GM21529 (cell line): Measurements from ENCODE around the gene RPL13.
"Not testable (repeated sequence)": the region's sequence is repeated elsewhere in the genome, so short reads cannot be mapped to it uniquely, and the experiment has no call there.

ENCODE experiments used
- ATAC-seq: cut with Tn5 transposase; IDR thresholded peaks from one replicate; pipeline ENCODE4 v1.9.1; 2021; ENCODE audit not compliant: unreplicated experiment

RPL13 gene

GRCh38 chr16:89561884-89562599 is 1.6 kb downstream of the RPL13 start:
- no peak for ATAC-seq

GRCh38 chr16:89562939-89563338 is 2.5 kb downstream of the RPL13 start:
- ATAC-seq: no peak

DNA sequence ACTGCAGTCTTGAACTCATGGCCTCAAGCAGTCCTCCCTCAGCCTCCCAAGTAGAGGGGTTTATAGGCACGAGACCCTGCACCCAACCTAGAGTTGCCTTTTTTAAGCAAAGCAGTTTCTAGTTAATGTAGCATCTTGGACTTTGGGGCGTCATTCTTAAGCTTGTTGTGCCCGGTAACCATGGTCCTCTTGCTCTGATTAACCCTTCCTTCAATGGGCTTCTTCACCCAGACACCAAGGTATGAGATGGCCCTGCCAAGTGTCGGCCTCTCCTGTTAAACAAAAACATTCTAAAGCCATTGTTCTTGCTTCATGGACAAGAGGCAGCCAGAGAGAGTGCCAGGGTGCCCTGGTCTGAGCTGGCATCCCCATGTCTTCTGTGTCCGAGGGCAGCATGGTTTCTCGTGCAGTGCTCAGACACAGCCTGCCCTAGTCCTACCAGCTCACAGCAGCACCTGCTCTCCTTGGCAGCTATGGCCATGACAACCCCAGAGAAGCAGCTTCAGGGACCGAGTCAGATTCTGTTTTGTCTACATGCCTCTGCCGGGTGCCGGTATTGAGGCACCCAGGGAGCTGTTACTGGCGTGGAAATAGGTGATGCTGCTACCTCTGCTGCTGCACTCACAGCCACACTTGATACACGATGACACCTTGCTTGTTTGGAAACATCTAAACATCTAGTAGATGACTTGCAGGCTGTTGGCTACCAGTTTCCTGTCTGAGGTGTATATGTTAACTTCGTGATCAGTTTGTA is 3.3 kb downstream of the RPL13 start:
- ATAC-seq: no peak

DNA sequence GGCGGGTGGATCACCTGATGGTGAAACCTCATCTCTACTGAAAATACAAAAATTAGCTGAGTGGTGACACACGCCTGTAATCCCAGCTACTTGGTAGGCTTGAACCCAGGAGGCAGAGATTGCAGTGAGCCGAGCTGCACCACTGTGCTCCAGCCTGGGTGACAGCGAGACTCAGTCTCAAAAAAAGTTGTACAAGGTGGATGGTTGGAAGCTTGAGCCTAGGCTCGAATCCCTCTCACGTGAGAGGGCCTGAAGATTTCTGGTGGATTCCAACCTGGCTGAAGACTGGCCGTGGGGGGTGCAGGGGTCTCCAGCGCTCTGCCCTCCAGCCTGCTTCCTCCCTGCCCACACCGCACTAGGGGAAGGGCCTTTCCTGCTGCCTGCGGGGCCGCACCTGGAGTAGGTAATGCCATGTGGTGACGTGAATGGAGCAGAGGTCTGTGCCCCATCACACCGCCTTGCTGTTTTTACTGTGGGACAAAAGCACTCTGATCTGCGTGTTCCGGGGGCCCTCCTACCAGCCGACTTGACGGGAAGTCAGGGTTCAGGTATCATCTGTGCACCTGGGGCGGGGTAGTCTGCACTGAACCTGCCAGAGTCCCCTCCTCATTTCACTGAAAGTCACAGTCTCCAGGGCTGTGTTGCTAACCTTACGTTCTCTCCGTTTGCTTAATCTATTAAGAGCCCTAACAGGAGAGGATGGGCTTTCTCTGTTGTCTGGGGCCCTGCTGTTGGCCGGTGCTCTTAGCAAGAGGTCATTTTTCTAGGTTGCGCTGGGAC is 4.2 kb downstream of the RPL13 start:
- ATAC-seq: no peak

DNA sequence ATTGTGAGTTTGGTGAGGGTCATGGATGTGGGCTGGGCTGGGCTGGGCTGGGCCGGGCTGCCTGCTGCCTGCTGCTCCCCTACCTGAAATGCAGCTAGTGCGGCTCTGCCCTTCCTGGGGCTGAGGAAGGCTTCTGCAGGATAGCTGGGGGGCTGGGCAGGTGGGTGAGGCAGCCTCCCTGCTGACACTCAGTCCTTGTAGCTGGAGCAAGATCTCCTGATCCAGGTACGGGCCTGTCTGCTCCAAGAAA is 4.7 kb downstream of the RPL13 start:
- no peak for ATAC-seq

DNA sequence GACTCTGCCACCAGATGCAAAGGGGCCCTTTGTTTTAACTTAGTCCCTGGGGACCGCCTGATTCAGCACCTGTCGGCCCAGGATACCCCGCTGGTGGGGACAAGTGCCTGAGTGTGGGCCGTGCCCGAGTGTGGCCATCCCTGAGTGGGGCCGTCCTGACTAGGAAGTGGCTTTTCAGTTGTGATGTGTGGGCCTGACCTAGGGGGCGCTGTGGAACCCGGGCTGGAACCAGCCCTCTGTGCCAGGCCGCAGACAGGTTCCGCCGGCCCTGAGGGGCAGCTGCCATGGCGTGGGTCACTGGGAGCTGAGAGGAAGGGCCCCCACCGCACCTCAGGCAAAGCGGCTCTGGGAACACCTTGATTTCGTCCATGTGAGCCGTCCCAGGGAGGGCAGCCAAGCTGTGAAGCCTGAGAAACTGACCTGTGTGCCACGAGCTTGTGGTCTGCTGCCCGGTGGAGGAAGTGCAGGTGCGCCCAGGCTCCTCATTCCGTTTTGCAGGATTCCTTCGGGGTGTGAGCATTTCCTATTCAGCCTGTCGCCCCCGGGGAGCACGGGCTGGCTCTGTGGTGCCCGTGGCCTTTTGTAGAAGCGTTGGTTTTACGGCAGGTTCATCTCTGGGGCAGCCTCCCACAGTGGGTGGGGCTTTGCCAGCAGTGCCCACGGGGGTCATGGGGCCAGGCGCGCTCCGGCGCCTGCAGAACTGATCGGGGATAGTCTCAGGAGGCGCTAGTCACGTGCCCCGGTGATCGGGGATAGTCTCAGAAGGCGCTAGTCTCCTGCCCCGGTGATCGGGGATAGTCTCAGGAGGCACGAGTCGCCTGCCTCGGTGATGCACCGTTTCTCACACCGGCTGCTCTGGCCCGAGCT is 5.3 kb downstream of the RPL13 start:
- no peak for ATAC-seq

DNA sequence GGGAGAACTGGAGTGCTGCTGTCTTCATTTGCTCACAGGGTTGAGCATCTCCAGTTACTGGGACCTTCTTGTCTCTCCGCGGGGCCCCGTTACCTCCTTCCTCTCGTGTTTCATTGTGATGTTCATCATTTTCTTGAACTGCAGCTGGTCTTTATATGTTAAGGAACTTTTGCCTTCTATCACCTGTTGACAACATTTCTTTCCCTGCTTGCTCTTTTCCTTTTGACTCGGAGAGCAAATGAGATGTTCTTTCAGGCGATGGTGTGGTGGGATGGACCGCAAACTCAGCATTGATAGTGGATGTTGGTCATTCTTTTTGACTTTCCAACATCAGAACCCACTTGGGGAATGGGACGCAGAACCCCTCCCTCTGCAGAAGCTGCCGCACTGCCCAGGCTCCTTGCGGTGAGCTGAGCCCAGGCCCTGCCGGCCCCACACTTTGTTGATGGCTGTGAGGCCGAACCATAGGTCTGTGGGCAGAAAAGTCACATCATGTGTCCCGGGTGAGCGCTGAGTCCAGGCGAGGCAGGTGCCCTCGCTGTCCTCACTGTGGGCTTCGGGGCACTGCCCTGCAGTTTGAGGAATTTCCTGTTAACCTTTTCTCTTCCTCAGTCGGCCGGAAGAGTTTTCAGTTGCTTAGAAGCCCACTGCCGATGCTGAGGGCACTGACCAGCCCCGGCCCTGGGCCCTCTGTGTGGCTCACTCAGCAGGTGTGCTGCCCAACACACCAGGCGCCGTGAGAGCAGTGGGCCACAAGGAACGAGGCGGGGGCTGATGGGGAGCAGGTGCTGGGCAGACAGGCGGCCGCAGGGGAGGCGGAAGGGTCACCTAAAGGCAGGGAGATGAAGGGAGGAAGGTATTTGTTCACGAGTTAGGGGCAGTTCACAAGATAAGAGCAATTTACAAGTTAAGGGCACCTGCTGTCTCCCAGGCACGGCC is 7.4 kb downstream of the RPL13 start:
- no peak for ATAC-seq

- no peak for ATAC-seq
These were observed 9.2 kb downstream of the RPL13 start for GRCh38 chr16:89569506-89570341.

DNA sequence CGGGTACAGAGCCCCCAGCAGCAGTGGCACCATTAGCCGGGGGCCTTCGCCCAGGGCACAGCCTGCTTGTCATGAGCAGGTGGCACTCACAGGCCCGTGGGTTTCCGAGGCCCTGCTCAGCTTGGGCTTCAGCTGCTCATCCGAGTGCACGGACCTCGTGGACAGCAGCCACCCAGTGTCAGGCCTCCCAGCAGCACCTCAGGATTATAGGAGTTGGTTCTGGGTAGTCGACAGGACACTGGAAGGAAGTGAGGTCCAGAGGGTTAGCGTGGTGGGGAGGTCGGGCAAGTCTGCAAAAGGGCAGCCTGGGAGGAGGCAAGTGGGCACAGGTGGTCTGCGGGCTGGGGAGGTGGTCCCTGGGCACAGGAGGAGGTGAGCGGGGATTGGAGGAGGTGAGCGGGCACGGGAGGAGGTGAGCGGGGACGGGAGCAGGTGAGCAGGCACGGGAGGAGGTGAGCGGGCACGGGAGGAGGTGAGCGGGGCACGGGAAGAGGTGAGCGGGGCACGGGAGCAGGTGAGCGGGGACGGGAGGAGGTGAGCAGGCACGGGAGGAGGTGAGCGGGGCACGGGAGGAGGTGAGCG is 10.0 kb downstream of the RPL13 start:
- no peak for ATAC-seq

DNA sequence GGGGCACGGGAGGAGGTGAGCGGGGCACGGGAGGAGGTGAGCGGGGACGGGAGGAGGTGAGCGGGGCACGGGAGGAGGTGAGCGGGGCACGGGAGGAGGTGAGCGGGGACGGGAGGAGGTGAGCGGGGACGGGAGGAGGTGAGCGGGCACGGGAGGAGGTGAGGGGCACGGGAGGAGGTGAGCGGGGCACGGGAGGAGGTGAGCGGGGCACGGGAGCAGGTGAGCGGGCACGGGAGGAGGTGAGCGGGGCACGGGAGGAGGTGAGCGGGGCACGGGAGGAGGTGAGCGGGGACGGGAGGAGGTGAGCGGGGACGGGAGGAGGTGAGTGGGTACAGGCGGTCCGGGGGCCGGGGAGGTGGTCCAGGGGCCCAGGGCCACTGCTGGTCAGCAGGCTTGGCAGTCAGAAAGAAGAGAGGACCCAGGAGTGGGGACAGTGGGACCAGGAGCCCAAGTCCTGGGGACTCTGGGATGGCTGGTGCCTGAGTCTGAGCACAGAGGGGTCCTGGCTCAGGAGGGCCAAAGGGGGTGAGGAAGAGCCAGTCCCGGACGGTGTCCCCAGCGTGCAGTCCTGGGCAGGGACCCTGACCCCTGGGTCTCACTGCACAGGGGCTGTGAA is 10.6 kb downstream of the RPL13 start:
- ATAC-seq: not testable (repeated sequence)

GRCh38 chr16:89571636-89572035 is 11.2 kb downstream of the RPL13 start:
- no peak for ATAC-seq

GRCh38 chr16:89572073-89572484 is 11.6 kb downstream of the RPL13 start:
- no peak for ATAC-seq

DNA sequence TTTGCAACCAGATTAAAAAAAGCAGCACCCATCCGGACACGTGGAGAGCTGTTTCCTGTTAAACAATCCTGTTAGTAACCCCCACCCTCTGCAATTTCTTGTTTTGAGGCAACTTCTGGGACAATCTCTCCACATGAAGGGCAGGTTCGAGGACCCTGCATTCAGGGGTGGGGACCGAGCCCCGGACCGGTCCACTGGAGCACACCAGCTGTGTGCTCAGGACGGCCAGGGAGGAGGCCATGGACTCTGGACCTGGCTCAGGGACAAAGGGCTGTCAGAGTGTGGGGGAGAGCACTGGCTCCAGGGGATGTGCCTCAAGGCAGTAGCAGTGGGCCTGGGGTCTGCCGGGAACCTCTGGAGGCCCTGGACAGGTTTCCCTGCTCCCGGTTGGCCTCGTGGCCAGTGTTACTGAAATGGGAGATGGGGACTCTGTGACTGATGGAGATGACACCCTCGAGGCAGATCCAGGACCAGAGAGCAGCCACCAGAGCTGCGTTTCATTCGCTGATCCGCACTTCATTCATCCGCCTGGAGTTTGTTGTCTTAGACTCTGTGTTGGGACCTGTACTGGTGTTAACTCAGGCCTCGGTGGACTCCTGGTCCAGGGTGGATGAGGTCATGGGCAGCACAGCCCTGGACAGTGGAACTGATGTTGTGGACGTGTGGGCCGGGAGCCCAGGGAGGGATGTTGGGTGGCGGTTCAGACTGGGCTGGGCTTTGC is 12.2 kb downstream of the RPL13 start:
- no peak for ATAC-seq

- no peak for ATAC-seq
These were observed 13.6 kb downstream of the RPL13 start for GRCh38 chr16:89573826-89574680.

DNA sequence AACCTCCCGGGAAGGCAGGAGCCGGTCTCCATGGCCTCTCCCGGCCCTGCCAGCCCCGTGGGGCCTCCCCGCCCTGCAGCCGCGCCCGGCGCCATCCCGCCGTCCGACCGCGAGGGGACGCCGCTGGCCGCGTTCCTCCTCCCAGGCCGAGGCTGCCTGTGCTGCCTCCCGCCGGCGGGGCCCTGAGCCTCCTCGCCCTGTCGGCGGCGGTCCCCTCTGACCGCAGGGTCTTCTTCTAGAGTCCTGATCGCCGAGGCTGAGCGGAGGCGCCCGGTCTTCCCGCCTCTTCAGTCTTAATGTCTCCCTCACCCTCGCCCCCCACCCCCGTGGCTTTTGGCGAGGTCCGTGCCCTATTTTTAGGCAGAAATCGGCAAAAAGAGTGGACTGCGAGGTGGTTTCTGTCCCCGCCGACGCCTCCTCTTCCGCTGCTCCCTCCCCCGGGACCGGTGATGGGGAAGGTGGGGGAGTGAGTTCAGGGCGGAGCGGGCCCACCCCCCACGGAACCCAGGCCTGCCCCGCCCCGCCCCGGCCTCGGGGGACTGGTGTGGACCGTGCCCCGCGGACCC is 14.3 kb downstream of the RPL13 start:
- peak; percentile 52 for ATAC-seq
